ENCODE results near the gene RIN3. TPM values are rescaled to one million over a fixed set of nuclear protein-coding genes. Genes with fewer than 3 reads are reported as not detected.

RIN3 gene
- total RNA-seq, 1 donor from 2014 or later, result 6.9 TPM

DNA sequence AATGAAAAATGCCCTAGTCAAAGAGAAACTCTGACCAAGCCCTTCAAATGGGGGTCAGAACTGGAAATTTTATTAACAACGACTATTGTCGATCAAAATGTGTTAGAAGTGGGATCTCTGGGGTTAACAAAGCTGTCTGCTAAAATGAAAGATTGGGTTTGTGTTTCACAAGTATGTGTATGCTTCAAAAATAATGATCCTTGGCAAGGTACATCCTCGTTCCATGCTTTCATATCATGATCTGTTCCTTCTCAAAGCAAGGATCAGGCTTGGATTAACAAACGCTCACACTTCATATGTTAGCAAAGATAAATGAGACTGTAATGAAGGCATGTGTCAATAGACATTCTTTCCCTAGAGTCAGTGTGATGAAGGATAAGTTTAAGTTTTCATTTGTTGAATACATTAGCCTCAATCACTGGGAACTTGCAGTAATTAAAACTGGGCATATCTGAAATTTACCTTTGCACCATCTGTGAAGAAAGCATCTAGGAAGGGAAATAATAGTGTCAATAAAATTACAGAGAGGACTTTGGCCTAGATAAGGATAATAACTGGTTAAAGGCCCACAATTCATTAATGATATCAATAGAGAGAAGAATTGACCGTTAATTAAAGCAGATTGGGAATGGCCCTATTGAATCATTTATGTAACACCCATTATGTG lies 91.8 kb downstream of the RIN3 start:
- H3K9me3 Mint-ChIP-seq (ENCODE audit: low read depth), result no peaks in the 10 kb centered on the region
- TF ChIP-seq, protein P1, sequence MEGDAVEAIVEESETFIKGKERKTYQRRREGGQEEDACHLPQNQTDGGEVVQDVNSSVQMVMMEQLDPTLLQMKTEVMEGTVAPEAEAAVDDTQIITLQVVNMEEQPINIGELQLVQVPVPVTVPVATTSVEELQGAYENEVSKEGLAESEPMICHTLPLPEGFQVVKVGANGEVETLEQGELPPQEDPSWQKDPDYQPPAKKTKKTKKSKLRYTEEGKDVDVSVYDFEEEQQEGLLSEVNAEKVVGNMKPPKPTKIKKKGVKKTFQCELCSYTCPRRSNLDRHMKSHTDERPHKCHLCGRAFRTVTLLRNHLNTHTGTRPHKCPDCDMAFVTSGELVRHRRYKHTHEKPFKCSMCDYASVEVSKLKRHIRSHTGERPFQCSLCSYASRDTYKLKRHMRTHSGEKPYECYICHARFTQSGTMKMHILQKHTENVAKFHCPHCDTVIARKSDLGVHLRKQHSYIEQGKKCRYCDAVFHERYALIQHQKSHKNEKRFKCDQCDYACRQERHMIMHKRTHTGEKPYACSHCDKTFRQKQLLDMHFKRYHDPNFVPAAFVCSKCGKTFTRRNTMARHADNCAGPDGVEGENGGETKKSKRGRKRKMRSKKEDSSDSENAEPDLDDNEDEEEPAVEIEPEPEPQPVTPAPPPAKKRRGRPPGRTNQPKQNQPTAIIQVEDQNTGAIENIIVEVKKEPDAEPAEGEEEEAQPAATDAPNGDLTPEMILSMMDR (IDR thresholded peaks at IDR 0.05; ENCODE audit: unreplicated experiment), result no peak
- DNase-seq (ENCODE audit: low spot score, unreplicated experiment), result no peak
- H3K4me1 Mint-ChIP-seq (ENCODE audit: low read depth), result no peaks in the 10 kb centered on the region
- no peaks in the 10 kb centered on the region for H3K27me3 Mint-ChIP-seq
- H3K36me3 Mint-ChIP-seq (ENCODE audit: insufficient read depth), result peaks cover 1% of the 10 kb centered on the region
- no peak overlapping the region for H3K27ac Mint-ChIP-seq
- H3K4me3 Mint-ChIP-seq (ENCODE audit: low read depth), result no peak overlapping the region

DNA sequence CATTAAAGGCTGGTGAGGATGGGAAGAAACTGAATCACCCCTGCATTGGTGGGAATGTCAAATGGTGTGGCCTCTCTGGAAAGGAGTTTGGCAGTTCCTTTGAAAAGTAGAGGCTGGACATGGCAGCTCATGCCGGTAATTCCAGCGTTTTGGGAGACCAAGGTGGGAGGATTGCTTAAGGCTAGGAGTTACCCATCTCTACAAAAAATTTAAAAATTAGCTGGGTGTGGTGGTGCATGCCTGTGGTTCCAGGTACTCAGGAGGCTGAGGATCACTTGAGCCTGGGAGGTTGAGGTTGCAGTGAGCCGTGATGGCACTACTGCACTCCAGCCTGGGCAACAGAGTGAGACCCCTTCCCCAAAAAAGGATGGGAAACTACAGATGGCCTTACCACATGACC lies 93.7 kb downstream of the RIN3 start:
- DNase-seq (ENCODE audit: low spot score, unreplicated experiment), result no peak
- H3K27ac Mint-ChIP-seq, result no peak overlapping the region
- TF ChIP-seq, protein P1 (IDR thresholded peaks at IDR 0.05; ENCODE audit: unreplicated experiment), result no peak
- no peak overlapping the region for H3K4me3 Mint-ChIP-seq (ENCODE audit: low read depth)
- no peaks in the 10 kb centered on the region for H3K27me3 Mint-ChIP-seq
- H3K4me1 Mint-ChIP-seq (ENCODE audit: low read depth), result no peaks in the 10 kb centered on the region
- no peaks in the 10 kb centered on the region for H3K9me3 Mint-ChIP-seq (ENCODE audit: low read depth)
- peaks cover 4% of the 10 kb centered on the region for H3K36me3 Mint-ChIP-seq (ENCODE audit: insufficient read depth)

DNA sequence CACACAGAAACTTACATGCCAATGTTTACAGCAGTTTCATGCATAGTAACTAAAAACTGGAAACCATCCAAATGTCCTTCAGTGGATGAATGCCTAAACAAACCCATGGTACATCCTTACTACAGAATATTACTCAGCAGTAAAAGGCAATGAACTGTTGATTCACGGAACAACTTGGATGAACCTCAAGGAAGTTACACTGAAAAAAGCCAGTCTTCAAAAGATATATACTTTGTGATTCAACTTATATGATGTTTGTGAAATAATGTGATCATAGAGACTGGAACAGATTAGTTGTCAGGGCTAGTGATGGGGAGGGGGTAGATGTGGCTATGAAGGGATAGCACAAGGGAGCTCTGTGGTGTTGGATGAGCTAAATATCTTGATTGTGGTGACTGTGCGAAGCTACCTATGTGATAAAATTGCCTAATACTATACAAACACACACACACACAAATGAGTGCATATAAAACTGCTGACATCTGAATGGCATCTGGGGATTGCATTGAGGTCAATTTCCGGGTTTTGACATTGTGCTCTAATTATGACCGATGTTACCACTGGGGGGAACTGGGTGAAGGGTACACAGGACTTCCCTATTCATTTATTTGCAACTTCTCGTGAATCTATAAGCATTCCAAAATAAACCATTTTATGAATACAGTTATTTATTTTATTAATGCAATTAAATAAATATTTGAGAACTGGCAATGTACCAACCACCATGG lies 94.3 kb downstream of the RIN3 start:
- Mint-ChIP-seq H3K27ac (no peak overlapping the region), H3K4me1 (ENCODE audit: low read depth) (no peaks in the 10 kb centered on the region), H3K27me3 (no peaks in the 10 kb centered on the region), H3K36me3 (ENCODE audit: insufficient read depth) (peaks cover 4% of the 10 kb centered on the region), H3K9me3 (ENCODE audit: low read depth) (no peaks in the 10 kb centered on the region), H3K4me3 (ENCODE audit: low read depth) (no peak overlapping the region)
- TF ChIP-seq, protein P1 (IDR thresholded peaks at IDR 0.05; ENCODE audit: unreplicated experiment), result no peak
- DNase-seq (ENCODE audit: low spot score, unreplicated experiment), result no peak

DNA sequence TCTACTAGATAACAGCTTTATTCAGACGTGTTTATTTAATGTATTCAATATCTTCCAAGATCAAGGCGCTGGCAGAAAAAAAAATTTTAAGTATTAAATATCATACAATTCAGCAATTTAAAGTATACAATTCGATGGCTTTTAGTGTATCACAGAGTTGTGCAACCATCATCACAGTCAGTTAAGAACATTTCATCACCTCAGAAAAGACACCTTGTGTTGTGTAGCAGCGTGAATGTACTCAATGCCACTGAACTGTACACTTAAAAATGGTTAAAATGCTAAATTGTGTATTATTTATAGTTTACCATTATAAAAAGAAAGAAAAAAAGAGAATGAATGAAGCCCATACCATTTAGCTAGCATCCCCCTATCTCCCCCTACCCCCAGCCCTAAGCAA lies 96.4 kb downstream of the RIN3 start:
- TF ChIP-seq, protein P1 (IDR thresholded peaks at IDR 0.05; ENCODE audit: unreplicated experiment), result no peak
- no peaks in the 10 kb centered on the region for H3K9me3 Mint-ChIP-seq (ENCODE audit: low read depth)
- no peak overlapping the region for H3K27ac Mint-ChIP-seq
- peaks cover 4% of the 10 kb centered on the region for H3K36me3 Mint-ChIP-seq (ENCODE audit: insufficient read depth)
- no peak for DNase-seq (ENCODE audit: low spot score, unreplicated experiment)
- H3K4me1 Mint-ChIP-seq (ENCODE audit: low read depth), result no peaks in the 10 kb centered on the region
- H3K4me3 Mint-ChIP-seq (ENCODE audit: low read depth), result no peak overlapping the region
- no peaks in the 10 kb centered on the region for H3K27me3 Mint-ChIP-seq

DNA sequence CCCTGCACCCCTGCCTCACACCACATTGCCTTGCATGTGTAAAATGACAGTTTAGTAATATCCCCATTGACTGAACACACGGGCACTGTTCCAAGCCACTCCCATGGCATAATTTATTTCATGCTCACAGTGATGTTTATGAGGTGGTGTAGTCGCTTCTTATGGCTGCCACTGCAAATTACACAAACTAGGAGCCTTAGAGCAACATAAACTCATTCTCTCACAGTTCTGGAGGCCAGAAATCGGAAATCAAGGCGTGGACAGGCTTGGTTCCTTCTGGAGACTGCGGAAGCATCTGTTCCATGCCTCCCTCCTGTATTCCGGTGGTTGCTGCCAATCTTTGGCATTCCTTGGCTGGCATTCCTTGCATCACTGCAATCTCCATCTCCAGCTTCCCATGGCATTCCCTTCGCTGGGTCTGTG lies 97.3 kb downstream of the RIN3 start:
- Mint-ChIP-seq H3K27ac (no peak overlapping the region), H3K4me3 (ENCODE audit: low read depth) (no peak overlapping the region), H3K9me3 (ENCODE audit: low read depth) (no peaks in the 10 kb centered on the region), H3K27me3 (no peaks in the 10 kb centered on the region), H3K36me3 (ENCODE audit: insufficient read depth) (peaks cover 4% of the 10 kb centered on the region), H3K4me1 (ENCODE audit: low read depth) (no peaks in the 10 kb centered on the region)
- DNase-seq (ENCODE audit: low spot score, unreplicated experiment), result no peak
- TF ChIP-seq, protein P1 (IDR thresholded peaks at IDR 0.05; ENCODE audit: unreplicated experiment), result no peak

All from progenitor cell of endocrine pancreas (in vitro differentiated cells).